ENCODE results near the gene NAV3. TPM values are rescaled to one million over a fixed set of nuclear protein-coding genes. Genes with fewer than 3 reads are reported as not detected.
A peak's percentile ranks its signal among the peaks of the same experiment; 100 is the strongest.
"Not testable (repeated sequence)": the region's sequence is repeated elsewhere in the genome, so short reads cannot be mapped to it uniquely, and the experiment has no call there.

The NAV3 gene
- polyA plus RNA-seq, 1 donor = 22.2 TPM

GRCh38 chr12:78060186-78060585, 229.5 kb downstream of the NAV3 start:
- no peak for DNase-seq

- DNase-seq = peak; percentile 22
Measured at GRCh38 chr12:78062786-78063185, 232.1 kb downstream of the NAV3 start.

- no peak for DNase-seq
Measured at GRCh38 chr12:78081590-78082314, 251.1 kb downstream of the NAV3 start.

GRCh38 chr12:78085542-78086182, 255.0 kb downstream of the NAV3 start:
- no peak for DNase-seq

GRCh38 chr12:78086553-78087362, 256.1 kb downstream of the NAV3 start:
- no peak for DNase-seq

GRCh38 chr12:78087363-78087675, 256.6 kb downstream of the NAV3 start:
- no peak for DNase-seq

- no peak for DNase-seq
Measured at GRCh38 chr12:78088391-78088832, 257.7 kb downstream of the NAV3 start.

GRCh38 chr12:78090266-78090665, 259.6 kb downstream of the NAV3 start:
- no peak for DNase-seq

- no peak for DNase-seq
Measured at GRCh38 chr12:78095623-78096022, 264.9 kb downstream of the NAV3 start.

GRCh38 chr12:78096909-78097597, 266.4 kb downstream of the NAV3 start:
- DNase-seq = peak; percentile 55

GRCh38 chr12:78099806-78100205, 269.1 kb downstream of the NAV3 start:
- DNase-seq = no peak

- DNase-seq = no peak
Measured at GRCh38 chr12:78101113-78101876, 270.6 kb downstream of the NAV3 start.

- DNase-seq = no peak
Measured at GRCh38 chr12:78101946-78102635, 271.4 kb downstream of the NAV3 start.

- DNase-seq = not testable (repeated sequence)
Measured at GRCh38 chr12:78102801-78103200, 272.1 kb downstream of the NAV3 start.

- DNase-seq = no peak
Measured at GRCh38 chr12:78115889-78116288, 285.2 kb downstream of the NAV3 start.

- no peak for DNase-seq
Measured at GRCh38 chr12:78118036-78118435, 287.3 kb downstream of the NAV3 start.

GRCh38 chr12:78118486-78118885, 287.8 kb downstream of the NAV3 start:
- no peak for DNase-seq

- no peak for DNase-seq
Measured at GRCh38 chr12:78119351-78119918, 288.7 kb downstream of the NAV3 start.

- DNase-seq = no peak
Measured at GRCh38 chr12:78120306-78120705, 289.6 kb downstream of the NAV3 start.

GRCh38 chr12:78120866-78121560, 290.3 kb downstream of the NAV3 start:
- no peak for DNase-seq

Measured in hindlimb muscle (tissue), 1 donor.